HL-60/S4 (cell line): ENCODE data around the gene ZNF628.

Experiments
- in situ Hi-C: fragments of 300-500 bp; cut with MboI; formaldehyde crosslinking; loops from 2 replicates; pipeline ENCODE4 v1.14.3; 2022; ENCODE audit warnings: low sequenced_read_pairs

ZNF628 gene

GRCh38 chr19:55464662-55465054, 11.8 kb upstream of the ZNF628 start, which contains the start of gene C19orf85:
Gene C19orf85, minus strand, starts transcription at chr19:55464751. Its CDS starts 197 bp downstream, at chr19:55464554.
- in situ Hi-C loops: no loop called here

DNA sequence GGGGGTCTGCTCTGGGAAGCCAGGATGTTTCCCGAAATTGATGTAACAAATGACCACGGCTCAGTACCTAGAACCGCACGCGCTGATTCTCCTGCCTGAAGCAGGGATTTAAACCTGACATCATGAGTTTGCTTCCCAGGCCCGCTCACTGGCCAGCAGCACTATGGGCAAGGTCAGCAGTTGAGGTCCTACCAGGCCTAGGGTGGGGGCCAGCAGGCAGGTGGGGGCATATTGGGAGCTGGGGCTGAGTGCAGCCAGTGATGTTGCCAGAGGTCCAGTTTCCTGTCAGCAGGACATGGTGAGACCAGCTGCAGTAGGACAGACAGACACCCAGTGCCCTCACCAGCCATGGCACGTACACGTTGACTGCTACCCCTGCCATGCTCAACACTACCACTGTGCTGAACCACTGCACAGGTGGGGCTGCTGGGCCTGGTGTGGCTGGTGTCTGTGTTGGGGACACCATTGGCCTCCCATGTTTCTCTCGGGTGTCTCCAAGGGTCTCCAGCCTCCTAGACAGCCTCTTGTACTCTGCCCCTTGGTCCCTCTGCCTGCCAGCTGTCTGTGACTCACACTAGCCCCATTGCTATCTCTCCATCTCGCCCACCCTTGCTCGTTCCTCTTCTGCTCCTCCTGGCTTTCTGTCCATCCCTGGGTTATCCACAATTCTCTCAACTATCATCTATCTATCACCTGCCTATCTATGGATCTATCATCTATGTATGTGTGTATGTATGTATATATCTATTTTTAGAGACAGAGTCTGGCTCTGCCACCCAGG, 10.8 kb upstream of the ZNF628 start:
- in situ Hi-C loops: no loop called here

DNA sequence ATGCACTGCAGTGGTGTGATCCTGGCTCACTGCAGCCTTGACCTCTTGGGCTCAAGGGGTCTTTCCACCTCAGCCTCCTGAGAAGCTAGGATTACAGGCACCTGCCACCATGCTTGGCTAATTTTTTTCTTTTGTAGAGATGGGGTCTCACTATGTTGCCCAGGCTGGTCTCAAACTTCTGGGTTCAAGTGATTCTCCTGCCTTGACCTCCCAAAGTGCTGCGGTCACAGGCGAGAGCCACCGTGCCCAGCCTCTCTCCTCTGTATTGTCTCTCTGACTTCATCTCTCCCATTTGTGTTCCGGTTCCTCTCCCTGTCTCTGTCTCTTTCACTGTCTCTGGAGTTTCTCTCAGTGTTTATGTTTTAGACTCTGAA, 10.2 kb upstream of the ZNF628 start:
- in situ Hi-C loops: no loop called here

GRCh38 chr19:55467236-55468053, 9.0 kb upstream of the ZNF628 start:
- in situ Hi-C loops: no loop called here

GRCh38 chr19:55468054-55468393, 8.4 kb upstream of the ZNF628 start:
- in situ Hi-C loops: no loop called here

GRCh38 chr19:55471266-55471665, 5.2 kb upstream of the ZNF628 start:
- in situ Hi-C loops: no loop called here

DNA sequence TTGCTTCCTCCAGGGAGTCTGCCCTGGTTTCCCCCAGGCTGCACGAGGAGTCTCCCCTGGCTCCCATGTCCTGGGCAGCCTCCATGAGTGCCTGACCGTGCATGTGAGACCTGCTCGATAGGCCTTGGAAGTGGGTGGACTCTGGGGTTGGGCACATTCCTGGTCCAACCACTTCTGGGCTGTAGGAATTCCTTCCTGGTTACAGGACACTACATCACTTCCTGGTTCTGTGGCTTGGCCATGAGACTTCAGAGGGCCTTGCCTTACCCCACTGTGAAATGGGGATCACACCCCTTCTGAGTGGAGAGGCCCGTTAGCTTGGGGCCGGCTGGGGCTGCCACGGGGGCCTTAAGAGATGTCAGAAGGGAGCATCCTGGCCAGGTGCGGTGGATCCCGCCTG, 4.0 kb upstream of the ZNF628 start:
- in situ Hi-C loops: no loop called here

DNA sequence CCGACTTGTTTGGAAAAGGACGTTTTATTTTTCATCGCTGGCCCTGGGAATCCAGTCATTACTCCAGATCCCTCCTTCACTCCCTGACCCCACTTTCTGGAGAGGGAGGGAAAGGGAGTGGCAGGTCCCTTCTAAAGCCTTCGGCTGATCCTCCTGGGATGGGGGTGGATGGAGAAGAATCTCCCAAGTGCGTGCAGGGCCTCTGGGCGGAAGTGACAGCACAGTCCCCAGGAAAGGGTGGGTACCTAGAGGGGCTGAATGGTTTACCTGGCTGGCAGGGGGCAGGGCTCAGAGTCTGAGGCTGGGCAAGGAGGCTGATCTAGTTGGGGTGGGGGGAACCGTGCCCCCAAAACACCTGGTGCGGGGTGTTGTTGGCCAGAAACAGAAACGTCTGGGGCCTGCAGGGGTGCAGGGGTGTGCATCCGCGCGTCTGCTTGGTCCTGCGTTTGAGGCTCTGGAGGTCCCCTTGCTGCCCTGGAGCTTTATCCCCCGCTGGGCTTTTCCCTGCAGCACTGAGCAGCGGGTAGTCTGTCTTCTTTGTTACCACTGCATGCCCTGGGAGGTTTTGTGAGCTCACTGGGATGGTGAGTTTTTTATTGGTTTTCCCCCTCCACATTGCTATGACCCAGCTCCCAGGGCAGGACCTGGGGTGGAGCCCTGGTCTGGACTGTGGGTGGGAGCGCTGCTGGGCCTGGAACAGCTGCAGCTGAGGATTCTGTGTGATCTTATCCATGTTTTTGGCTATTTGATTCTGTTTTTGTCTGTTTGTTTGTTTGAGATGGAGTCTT, 3.0 kb upstream of the ZNF628 start:
- in situ Hi-C loops: no loop called here

- in situ Hi-C loops: no loop called here
These were observed 1.9 kb upstream of the ZNF628 start for GRCh38 chr19:55474269-55475265.

DNA sequence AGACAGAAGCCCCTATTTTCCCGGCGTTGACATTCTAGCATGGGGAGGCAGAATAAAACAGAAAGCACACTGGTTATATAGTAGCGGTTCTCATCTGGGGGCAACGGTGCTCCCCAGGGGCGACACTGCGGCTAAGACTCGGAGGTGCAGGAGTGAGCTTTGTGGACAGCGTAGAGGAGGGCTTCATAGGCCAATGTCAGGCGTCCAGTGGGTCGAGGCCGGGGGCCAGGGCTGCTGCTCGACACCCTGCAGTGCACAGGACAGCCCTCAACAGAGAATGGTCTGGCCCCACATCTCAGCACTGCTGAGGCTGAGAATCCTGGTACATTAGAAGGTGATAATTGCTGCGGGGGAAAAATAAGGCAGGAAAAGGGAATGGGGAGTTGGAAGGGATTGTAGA, 1.5 kb downstream of the ZNF628 start:
- in situ Hi-C loops: no loop called here

DNA sequence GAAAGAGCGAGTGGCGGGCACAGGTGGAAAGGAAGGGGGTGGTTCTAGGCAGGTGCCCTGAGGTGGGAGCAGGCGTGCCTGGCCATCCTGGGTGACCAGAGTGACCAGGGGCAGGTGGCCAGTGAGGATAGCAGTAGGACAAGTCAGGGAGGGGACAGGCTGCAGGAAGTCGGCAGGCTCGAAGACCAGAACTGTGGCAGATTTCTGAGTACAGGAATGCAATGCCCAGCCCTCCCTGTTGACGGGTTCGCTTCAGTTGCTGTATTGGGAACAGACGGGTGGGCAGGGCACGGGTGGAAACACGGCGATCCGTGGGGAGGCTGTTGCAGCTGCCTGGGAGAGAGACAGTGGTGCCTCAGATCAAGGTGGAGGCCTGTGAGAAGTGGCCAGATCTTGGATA, 1.9 kb downstream of the ZNF628 start:
- in situ Hi-C loops: no loop called here

DNA sequence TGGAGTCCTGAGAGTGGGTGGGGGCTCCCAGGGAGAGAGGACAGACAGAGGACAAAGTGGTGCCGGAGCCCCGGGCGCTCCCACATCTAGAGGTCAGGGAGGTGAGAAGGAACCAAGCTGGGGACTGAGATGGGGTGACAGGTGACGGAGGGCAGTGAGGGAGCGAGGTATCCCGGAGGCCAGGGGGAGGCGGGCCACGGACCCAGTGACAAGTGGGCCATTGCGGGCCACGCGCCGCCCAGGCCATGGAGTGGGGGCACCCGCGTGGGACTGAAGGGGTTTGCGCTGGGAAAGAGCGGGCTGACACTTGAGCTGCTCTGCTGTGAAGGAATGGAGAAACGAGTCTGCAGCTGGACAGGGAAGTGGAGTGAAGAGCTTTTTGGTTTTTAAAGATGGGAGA, 2.6 kb downstream of the ZNF628 start:
- in situ Hi-C loops: no loop called here

- in situ Hi-C loops: no loop called here
These were observed 3.2 kb downstream of the ZNF628 start for GRCh38 chr19:55479451-55480230.

DNA sequence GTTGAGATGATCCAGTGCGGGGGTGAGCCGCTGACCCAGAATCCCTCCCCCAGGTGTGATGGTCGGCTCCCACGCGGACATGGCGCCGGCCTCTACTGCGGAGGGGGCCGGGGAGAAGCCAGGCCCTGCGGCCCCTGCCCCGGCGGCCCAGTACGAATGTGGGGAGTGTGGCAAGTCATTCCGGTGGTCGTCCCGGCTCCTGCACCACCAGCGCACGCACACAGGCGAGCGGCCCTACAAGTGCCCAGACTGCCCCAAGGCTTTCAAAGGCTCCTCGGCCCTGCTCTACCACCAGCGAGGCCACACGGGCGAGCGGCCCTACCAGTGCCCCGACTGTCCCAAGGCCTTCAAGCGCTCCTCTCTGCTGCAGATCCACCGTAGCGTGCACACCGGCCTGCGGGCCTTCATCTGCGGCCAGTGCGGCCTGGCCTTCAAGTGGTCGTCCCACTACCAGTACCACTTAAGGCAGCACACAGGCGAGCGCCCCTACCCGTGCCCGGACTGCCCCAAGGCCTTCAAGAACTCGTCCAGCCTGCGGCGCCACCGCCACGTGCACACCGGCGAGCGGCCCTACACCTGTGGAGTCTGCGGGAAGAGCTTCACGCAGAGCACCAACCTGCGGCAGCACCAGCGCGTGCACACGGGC, 4.9 kb downstream of the ZNF628 start:
- in situ Hi-C loops: no loop called here

DNA sequence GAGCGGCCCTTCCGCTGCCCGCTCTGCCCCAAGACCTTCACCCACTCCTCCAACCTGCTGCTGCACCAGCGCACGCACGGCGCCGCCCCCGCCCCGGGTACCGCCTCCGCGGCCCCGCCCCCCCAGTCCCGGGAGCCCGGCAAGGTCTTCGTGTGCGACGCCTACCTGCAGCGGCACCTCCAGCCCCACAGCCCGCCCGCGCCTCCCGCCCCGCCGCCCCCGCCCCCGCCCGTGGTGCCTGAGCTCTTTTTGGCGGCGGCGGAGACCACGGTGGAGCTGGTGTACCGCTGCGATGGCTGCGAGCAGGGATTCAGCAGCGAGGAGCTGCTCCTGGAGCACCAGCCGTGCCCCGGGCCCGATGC, 5.4 kb downstream of the ZNF628 start:
- in situ Hi-C loops: no loop called here

DNA sequence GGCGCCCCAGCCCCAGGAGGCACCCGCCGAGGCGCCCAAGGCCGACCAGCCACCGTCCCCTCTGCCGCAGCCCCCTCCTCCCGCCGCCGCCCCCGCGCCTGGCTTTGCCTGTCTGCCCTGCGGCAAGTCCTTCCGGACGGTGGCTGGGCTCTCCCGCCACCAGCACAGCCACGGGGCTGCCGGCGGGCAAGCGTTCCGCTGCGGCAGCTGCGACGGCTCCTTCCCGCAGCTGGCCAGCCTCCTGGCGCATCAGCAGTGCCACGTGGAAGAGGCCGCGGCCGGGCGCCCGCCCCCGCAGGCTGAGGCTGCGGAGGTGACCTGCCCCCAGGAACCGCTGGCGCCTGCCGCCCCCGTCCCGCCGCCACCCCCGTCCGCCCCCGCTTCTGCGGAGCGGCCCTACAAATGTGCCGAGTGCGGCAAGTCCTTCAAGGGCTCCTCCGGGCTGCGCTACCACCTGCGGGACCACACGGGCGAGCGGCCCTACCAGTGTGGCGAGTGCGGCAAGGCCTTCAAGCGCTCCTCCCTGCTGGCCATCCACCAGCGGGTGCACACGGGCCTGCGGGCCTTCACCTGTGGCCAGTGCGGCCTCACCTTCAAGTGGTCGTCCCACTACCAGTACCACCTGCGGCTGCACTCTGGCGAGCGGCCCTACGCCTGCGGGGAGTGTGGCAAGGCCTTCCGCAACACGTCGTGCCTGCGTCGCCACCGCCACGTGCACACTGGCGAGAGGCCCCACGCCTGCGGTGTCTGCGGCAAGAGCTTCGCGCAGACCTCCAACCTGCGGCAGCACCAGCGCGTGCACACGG, 5.9 kb downstream of the ZNF628 start:
- in situ Hi-C loops: no loop called here

DNA sequence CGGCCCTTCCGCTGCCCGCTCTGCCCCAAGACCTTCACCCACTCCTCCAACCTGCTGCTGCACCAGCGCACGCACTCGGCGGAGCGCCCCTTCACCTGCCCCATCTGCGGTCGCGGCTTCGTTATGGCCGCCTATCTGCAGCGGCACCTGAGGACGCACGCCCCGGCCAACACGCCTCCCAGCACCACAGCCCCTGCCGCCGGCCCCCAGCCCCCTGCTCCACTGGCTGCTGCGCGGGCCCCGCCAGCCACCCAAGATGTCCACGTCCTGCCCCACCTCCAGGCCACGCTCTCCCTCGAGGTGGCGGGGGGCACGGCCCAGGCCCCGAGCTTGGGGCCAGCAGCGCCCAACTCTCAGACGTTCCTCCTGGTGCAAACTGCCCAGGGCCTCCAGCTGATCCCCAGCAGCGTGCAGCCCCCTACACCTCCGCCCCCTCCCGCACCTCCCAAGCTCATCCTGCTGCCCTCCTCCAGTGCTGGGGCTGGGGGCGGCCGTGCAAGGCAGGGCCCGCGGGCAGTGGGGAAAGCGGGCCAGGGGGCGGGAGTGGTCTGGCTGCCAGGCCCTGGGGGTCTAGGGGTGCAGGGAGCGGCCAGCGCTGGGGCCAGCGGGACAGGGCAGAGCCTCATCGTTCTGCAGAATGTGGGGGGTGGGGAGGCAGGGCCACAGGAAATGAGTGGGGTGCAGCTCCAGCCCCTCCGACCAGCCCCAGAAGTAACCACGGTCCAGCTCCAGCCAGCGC, 6.7 kb downstream of the ZNF628 start:
- in situ Hi-C loops: no loop called here
